Uterus (tissue), 2 donors: ENCODE results near the gene DDX25.

Experiments used
- POLR2A ChIP-seq, 2 donors: fragments of 450-650 bp; IDR thresholded peaks; one replicate each; pipeline ENCODE4 v1.6.1; 2016; ENCODE audit warnings: antibody characterized with exemption in 2 of 2, mild to moderate bottlenecking in 1 of 2, moderate library complexity in 1 of 2
- TF ChIP-seq, protein P1 (sequence below), 4 experiments: fragments of 200-600 bp in 2 of 4; fragments of 450-650 bp in 2 of 4; sonication (generic) in 2 of 4; IDR thresholded peaks; one replicate each; pipeline ENCODE4 v1.5.1; 2016 to 2019; ENCODE audit warnings: antibody characterized with exemption in 4 of 4, mild to moderate bottlenecking in 2 of 4, moderate library complexity in 1 of 4

- TF ChIP-seq, protein P1, sequence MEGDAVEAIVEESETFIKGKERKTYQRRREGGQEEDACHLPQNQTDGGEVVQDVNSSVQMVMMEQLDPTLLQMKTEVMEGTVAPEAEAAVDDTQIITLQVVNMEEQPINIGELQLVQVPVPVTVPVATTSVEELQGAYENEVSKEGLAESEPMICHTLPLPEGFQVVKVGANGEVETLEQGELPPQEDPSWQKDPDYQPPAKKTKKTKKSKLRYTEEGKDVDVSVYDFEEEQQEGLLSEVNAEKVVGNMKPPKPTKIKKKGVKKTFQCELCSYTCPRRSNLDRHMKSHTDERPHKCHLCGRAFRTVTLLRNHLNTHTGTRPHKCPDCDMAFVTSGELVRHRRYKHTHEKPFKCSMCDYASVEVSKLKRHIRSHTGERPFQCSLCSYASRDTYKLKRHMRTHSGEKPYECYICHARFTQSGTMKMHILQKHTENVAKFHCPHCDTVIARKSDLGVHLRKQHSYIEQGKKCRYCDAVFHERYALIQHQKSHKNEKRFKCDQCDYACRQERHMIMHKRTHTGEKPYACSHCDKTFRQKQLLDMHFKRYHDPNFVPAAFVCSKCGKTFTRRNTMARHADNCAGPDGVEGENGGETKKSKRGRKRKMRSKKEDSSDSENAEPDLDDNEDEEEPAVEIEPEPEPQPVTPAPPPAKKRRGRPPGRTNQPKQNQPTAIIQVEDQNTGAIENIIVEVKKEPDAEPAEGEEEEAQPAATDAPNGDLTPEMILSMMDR (IDR thresholded peaks at IDR 0.05), result no peak
- no peak for TF ChIP-seq POLR2A (IDR thresholded peaks at IDR 0.05)
Observed at GRCh38 chr11:125903711-125904659, at the start of gene DDX25.
